Measurements from ENCODE around the gene TERB1.

TERB1 gene

DNA sequence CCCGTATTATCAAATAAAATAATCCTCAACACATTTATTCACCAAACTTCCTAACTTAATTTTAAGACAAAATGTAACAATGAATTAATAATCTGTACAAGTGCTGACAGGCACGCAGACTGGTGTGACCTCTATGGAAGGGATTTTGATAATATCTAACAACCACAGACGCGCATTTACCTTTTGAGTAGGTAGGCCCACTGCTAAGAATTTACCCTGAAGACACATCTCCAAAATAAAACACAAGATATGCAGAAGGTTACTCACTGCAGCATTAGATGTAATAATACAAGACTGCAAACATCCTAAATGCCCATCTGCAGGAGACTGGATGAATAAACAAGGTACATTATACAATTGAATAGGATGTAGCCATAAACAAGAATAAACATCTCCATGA is 82.1 kb downstream of the TERB1 start:
- TF ChIP-seq, protein P1, sequence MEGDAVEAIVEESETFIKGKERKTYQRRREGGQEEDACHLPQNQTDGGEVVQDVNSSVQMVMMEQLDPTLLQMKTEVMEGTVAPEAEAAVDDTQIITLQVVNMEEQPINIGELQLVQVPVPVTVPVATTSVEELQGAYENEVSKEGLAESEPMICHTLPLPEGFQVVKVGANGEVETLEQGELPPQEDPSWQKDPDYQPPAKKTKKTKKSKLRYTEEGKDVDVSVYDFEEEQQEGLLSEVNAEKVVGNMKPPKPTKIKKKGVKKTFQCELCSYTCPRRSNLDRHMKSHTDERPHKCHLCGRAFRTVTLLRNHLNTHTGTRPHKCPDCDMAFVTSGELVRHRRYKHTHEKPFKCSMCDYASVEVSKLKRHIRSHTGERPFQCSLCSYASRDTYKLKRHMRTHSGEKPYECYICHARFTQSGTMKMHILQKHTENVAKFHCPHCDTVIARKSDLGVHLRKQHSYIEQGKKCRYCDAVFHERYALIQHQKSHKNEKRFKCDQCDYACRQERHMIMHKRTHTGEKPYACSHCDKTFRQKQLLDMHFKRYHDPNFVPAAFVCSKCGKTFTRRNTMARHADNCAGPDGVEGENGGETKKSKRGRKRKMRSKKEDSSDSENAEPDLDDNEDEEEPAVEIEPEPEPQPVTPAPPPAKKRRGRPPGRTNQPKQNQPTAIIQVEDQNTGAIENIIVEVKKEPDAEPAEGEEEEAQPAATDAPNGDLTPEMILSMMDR (IDR thresholded peaks at IDR 0.05), result no peak
- DNase-seq (ENCODE audit: low spot score), result no peak
- Histone ChIP-seq H3K4me3 (no peak overlapping the region), H3K27ac (no peak overlapping the region)

DNA sequence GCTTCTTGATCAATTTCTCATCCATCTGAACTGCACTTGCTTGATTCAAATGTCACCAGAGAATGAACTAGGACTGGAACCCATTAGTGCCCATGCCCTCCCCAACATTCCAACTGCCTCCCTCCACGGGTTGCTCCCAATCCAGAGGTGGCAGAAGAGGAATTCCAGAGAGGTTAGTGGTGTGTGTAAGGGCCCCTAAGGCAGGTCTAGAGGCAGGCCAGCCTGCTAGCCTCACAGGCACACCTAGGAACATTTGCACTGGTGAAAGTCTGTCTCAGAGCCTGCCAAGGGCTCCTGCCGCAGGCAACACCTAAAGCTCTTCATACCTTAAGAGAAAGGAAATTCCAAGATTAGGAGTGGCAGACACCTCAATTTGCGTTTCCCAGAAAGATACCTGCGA is 83.6 kb downstream of the TERB1 start:
- Histone ChIP-seq H3K4me3 (no peak overlapping the region), H3K27ac (no peak overlapping the region)
- no peak for DNase-seq (ENCODE audit: low spot score)
- TF ChIP-seq, protein P1 (IDR thresholded peaks at IDR 0.05), result no peak

DNA sequence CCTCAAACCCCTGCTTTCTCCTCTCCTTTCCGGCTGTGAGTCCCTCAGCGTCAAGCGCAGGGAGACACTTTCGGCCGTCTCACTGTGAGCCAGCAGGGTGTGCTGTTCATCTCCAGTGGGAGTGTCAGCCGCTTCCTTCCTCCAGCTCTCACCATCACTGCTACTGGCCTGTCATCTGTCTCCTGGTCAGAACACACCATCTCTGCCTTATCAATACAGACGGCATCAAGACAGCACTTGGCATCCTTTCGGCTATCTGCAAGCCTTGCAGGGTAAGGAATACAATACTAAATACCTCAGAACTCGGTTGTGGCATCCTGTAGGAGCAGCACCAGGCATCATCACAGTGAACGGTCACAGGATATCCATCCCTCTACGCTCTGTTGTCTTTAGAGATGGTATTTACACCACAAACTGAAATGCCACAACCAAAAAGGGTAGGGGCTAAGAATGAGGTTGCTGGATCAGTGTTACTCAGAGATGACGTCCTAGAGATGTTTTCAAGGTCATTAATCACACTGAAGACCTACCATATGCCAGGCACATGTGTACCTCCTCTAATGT is 84.2 kb downstream of the TERB1 start:
- Histone ChIP-seq H3K27ac (no peak overlapping the region), H3K4me3 (no peak overlapping the region)
- DNase-seq (ENCODE audit: low spot score), result no peak
- TF ChIP-seq, protein P1 (IDR thresholded peaks at IDR 0.05), result no peak

DNA sequence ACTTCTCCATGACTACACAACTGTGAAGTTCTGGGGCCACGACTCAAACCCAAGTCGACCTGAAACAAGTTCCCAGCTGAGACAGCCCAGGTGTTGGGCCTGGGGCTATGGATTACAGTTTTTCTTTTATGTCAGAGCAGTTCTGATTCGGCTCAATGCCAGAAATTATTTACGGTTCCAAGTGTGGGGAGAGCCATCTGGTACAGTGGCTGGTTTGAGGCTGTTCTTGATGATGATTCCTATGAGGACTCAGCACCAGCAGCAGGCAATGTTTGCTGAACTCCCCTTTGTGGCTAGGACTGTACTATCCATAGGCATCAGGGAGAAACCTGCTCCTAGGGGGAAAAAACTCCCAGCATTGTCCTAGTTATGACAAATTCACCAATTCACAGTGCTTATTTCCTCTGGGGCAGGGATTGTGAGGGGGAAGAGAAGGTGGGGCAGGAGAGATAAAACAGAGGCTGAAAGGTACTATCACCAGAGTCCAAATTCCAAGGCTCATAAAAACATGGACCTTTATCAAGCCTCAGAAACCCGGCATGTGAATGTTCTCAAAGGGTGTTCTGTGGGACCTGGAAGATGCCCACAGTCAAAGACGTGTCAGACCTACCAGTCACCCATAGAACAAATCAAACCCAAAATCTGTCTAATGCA is 86.6 kb downstream of the TERB1 start:
- no peak for DNase-seq (ENCODE audit: low spot score)
- TF ChIP-seq, protein P1 (IDR thresholded peaks at IDR 0.05), result no peak
- Histone ChIP-seq H3K27ac (no peak overlapping the region), H3K4me3 (no peak overlapping the region)

DNA sequence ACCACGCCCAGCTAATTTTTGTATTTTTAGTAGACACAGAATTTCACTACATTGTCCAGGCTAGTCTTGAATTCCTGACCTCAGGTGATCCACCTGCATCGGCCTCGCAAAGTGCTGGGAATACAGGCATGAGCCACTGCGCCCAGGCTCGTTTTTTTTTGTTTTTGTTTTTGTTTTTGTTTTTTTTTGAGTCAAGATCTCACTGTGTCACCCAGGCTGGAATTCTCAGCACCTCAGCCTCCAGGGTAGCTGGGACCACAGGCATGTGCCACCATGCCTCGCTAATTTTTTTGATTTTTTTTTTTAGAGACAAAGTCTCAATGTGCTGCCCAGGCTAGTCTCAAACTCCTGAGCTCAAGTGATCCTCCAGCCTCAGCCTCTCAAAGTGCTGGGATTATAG is 87.3 kb downstream of the TERB1 start:
- no peak for DNase-seq (ENCODE audit: low spot score)
- TF ChIP-seq, protein P1 (IDR thresholded peaks at IDR 0.05), result no peak
- H3K27ac ChIP-seq, result no peak overlapping the region
- H3K4me3 ChIP-seq, result no peak overlapping the region

DNA sequence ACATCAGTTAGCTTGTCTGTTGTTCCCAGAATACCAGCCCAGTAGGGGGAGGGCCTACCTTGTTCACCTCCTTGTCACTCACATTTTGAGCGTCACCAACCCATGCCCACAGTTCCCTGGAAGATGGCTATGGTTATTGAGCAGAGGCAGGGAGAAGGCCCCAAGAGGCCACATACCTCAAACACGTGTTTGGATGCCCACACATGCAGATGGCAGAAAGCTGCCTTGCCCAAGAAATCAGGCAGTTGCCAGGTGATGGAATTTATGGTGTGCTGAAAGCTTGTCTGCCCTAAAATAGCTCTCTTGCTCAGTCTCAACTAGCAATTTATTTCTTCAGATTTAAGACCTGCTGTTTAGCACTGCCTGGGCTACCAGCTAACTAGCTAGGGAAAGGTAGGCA is 88.3 kb downstream of the TERB1 start:
- Histone ChIP-seq H3K4me3 (no peak overlapping the region), H3K27ac (no peak overlapping the region)
- TF ChIP-seq, protein P1 (IDR thresholded peaks at IDR 0.05), result no peak
- DNase-seq (ENCODE audit: low spot score), result no peak

DNA sequence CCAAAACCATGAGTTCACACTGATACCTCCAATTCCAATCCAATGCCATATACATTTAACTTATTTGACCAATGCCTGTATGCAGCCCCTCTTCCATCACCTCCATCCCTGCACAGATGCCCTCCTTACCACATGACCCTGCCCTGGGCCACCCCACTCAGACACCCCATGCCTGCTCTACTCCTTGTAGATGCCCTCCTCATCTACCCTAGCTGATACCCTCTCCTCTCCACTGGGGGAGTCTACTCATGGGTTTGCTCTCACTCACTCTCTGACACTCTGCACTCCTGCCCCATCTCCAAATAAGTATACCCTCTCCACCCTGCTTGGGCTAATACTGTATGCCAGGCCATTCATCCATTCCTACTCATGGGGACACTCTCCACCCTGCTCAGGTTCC is 88.9 kb downstream of the TERB1 start:
- TF ChIP-seq, protein P1 (IDR thresholded peaks at IDR 0.05), result no peak
- DNase-seq (ENCODE audit: low spot score), result no peak
- no peak overlapping the region for H3K4me3 ChIP-seq
- H3K27ac ChIP-seq, result no peak overlapping the region
